Adipocyte (in vitro differentiated cells): ENCODE data around the gene MAGED2.
"Not testable (repeated sequence)": the region's sequence is repeated elsewhere in the genome, so short reads cannot be mapped to it uniquely, and the experiment has no call there.

Experiments
- DNase-seq: peaks from one replicate; pipeline ENCODE4 v3.0.0-alpha.2; 2015; ENCODE audit warnings: low read depth
- H3K27me3 ChIP-seq: replicated peaks from 2 replicates; pipeline ENCODE4 v1.7.0; 2013; ENCODE audit warnings: mild to moderate bottlenecking, low read length, moderate library complexity; ENCODE audit not compliant: control insufficient read depth, insufficient read depth
- H3K36me3 ChIP-seq: 2 replicates; pipeline ENCODE4 v1.7.0; 2013; ENCODE audit warnings: low read length, mild to moderate bottlenecking, moderate library complexity; ENCODE audit not compliant: control insufficient read depth, insufficient read depth, severe bottlenecking
- H3K4me1 ChIP-seq: 2 replicates; pipeline ENCODE4 v1.7.0; 2013; ENCODE audit warnings: mild to moderate bottlenecking, low read length, moderate library complexity; ENCODE audit not compliant: control insufficient read depth, insufficient read depth
- H3K4me3 ChIP-seq: 2 replicates; pipeline ENCODE4 v1.7.0; 2013; ENCODE audit warnings: mild to moderate bottlenecking, low read length, moderate library complexity
- H3K9ac ChIP-seq: 2 replicates; pipeline ENCODE4 v1.7.0; 2013; ENCODE audit warnings: mild to moderate bottlenecking, low read length, moderate library complexity
- H3K9me3 ChIP-seq: 2 replicates; pipeline ENCODE4 v1.7.0; 2013; ENCODE audit warnings: mild to moderate bottlenecking, low read length, moderate library complexity; ENCODE audit not compliant: control insufficient read depth

Gene MAGED2

GRCh38 chrX:54821310-54821709 lies 13.8 kb downstream of the MAGED2 start:
- Histone ChIP-seq H3K4me1 (no peaks in the 10 kb centered on the region), H3K36me3 (peaks cover 2% of the 10 kb centered on the region), H3K4me3 (no peak overlapping the region), H3K9ac (no peak overlapping the region), H3K27me3 (peaks cover 10% of the 10 kb centered on the region), H3K9me3 (peaks cover 3% of the 10 kb centered on the region)
- no peak for DNase-seq

GRCh38 chrX:54824195-54824594 lies 16.6 kb downstream of the MAGED2 start:
- no peaks in the 10 kb centered on the region for H3K4me1 ChIP-seq
- H3K36me3 ChIP-seq, result no peaks in the 10 kb centered on the region
- peaks cover 10% of the 10 kb centered on the region for H3K27me3 ChIP-seq
- peaks cover 3% of the 10 kb centered on the region for H3K9me3 ChIP-seq
- H3K4me3 ChIP-seq, result no peak overlapping the region
- H3K9ac ChIP-seq, result no peak overlapping the region
- DNase-seq, result no peak

- no peaks in the 10 kb centered on the region for H3K4me1 ChIP-seq
- peaks cover 3% of the 10 kb centered on the region for H3K9me3 ChIP-seq
- peaks cover 10% of the 10 kb centered on the region for H3K27me3 ChIP-seq
- H3K36me3 ChIP-seq, result no peaks in the 10 kb centered on the region
- no peak for DNase-seq
- H3K4me3 ChIP-seq, result no peak overlapping the region
- H3K9ac ChIP-seq, result no peak overlapping the region
Measured at GRCh38 chrX:54824722-54825121, 17.2 kb downstream of the MAGED2 start.

- H3K27me3 ChIP-seq, result peaks cover 9% of the 10 kb centered on the region
- no peak for DNase-seq
- no peaks in the 10 kb centered on the region for H3K4me1 ChIP-seq
- peaks cover 3% of the 10 kb centered on the region for H3K9me3 ChIP-seq
- no peak overlapping the region for H3K9ac ChIP-seq
- no peak overlapping the region for H3K4me3 ChIP-seq
- H3K36me3 ChIP-seq, result no peaks in the 10 kb centered on the region
Measured at GRCh38 chrX:54825716-54826438, 18.3 kb downstream of the MAGED2 start.

- H3K4me1 ChIP-seq, result no peaks in the 10 kb centered on the region
- no peaks in the 10 kb centered on the region for H3K36me3 ChIP-seq
- no peak overlapping the region for H3K9ac ChIP-seq
- peaks cover 8% of the 10 kb centered on the region for H3K9me3 ChIP-seq
- no peak overlapping the region for H3K4me3 ChIP-seq
- H3K27me3 ChIP-seq, result peaks cover 4% of the 10 kb centered on the region
- DNase-seq, result no peak
Measured at GRCh38 chrX:54826598-54826997, 19.1 kb downstream of the MAGED2 start.

GRCh38 chrX:54838583-54838982 lies 31.0 kb downstream of the MAGED2 start:
- no peak overlapping the region for H3K9ac ChIP-seq
- no peak overlapping the region for H3K4me3 ChIP-seq
- no peaks in the 10 kb centered on the region for H3K36me3 ChIP-seq
- H3K27me3 ChIP-seq, result peaks cover 23% of the 10 kb centered on the region
- no peak for DNase-seq
- no peaks in the 10 kb centered on the region for H3K4me1 ChIP-seq
- peaks cover 28% of the 10 kb centered on the region for H3K9me3 ChIP-seq

- not testable (repeated sequence) for H3K4me1 ChIP-seq, H3K36me3 ChIP-seq, H3K9ac ChIP-seq, H3K4me3 ChIP-seq
- Histone ChIP-seq H3K27me3 (peaks cover 26% of the 10 kb centered on the region), H3K9me3 (peaks cover 21% of the 10 kb centered on the region)
- DNase-seq, result peak; percentile 25
Measured at GRCh38 chrX:54841184-54841874, 33.8 kb downstream of the MAGED2 start.

GRCh38 chrX:54842607-54843006 lies 35.1 kb downstream of the MAGED2 start:
- no peaks in the 10 kb centered on the region for H3K36me3 ChIP-seq
- no peak for DNase-seq
- H3K27me3 ChIP-seq, result peaks cover 20% of the 10 kb centered on the region
- H3K4me3 ChIP-seq, result no peak overlapping the region
- H3K9ac ChIP-seq, result no peak overlapping the region
- H3K9me3 ChIP-seq, result peaks cover 12% of the 10 kb centered on the region
- no peaks in the 10 kb centered on the region for H3K4me1 ChIP-seq

GRCh38 chrX:54843050-54843449 lies 35.5 kb downstream of the MAGED2 start:
- H3K27me3 ChIP-seq, result peaks cover 20% of the 10 kb centered on the region
- DNase-seq, result no peak
- no peak overlapping the region for H3K9ac ChIP-seq
- H3K9me3 ChIP-seq, result peaks cover 12% of the 10 kb centered on the region
- no peaks in the 10 kb centered on the region for H3K4me1 ChIP-seq
- no peaks in the 10 kb centered on the region for H3K36me3 ChIP-seq
- no peak overlapping the region for H3K4me3 ChIP-seq

GRCh38 chrX:54847700-54848099 lies 40.2 kb downstream of the MAGED2 start:
- H3K27me3 ChIP-seq, H3K4me1 ChIP-seq, DNase-seq, H3K9me3 ChIP-seq, H3K36me3 ChIP-seq, H3K9ac ChIP-seq, H3K4me3 ChIP-seq: not testable (repeated sequence)

GRCh38 chrX:54865208-54865607 lies 57.7 kb downstream of the MAGED2 start:
- no peak for DNase-seq
- H3K4me1 ChIP-seq, result no peaks in the 10 kb centered on the region
- no peak overlapping the region for H3K4me3 ChIP-seq
- peaks cover 2% of the 10 kb centered on the region for H3K9me3 ChIP-seq
- no peak overlapping the region for H3K9ac ChIP-seq
- H3K36me3 ChIP-seq, result no peaks in the 10 kb centered on the region
- peaks cover 4% of the 10 kb centered on the region for H3K27me3 ChIP-seq
